Neural cell (in vitro differentiated cells): ENCODE data around the gene PRSS50. TPM values are rescaled to one million over a fixed set of nuclear protein-coding genes. Genes with fewer than 3 reads are reported as not detected.

Source experiments
- H2AFZ ChIP-seq: fragments of 200-600, 300-800 bp; sonication (generic), shearing (Covaris generic); 2 replicates; pipeline ENCODE4 v1.6.0; 2014; ENCODE audit warnings: low read depth, mild to moderate bottlenecking, antibody characterized with exemption, low read length, moderate library complexity
- H3F3A ChIP-seq: fragments of 200-600 bp; shearing (Covaris generic); 2 replicates; pipeline ENCODE4 v1.6.1; 2016; ENCODE audit warnings: mild to moderate bottlenecking, moderate library complexity, mixed read lengths, antibody characterized with exemption, low read length; ENCODE audit not compliant: insufficient read depth, poor library complexity, severe bottlenecking
- H3K27ac ChIP-seq: fragments of 200-600, 300-800 bp; sonication (generic), shearing (Covaris generic); 2 replicates; pipeline ENCODE4 v1.5.1; 2014; ENCODE audit warnings: mild to moderate bottlenecking, low read length, moderate library complexity
- H3K27me3 ChIP-seq: fragments of 300-800, 200-600 bp; sonication (generic), shearing (Covaris generic); 2 replicates; pipeline ENCODE4 v1.6.0; 2014; ENCODE audit warnings: mild to moderate bottlenecking, low read depth, low read length, moderate library complexity; ENCODE audit not compliant: insufficient read depth
- H3K36me3 ChIP-seq: fragments of 300-800, 200-600 bp; sonication (generic), shearing (Covaris generic); 2 replicates; pipeline ENCODE4 v1.5.1; 2014; ENCODE audit warnings: mild to moderate bottlenecking, antibody characterized with exemption, low read length, moderate library complexity; ENCODE audit not compliant: insufficient read depth
- H3K4me2 ChIP-seq: fragments of 300-800, 200-600 bp; sonication (generic), shearing (Covaris generic); 2 replicates; pipeline ENCODE4 v1.6.0; 2014; ENCODE audit warnings: mild to moderate bottlenecking, low read length
- H3K4me3 ChIP-seq: fragments of 300-800, 200-600 bp; sonication (generic), shearing (Covaris generic); 2 replicates; pipeline ENCODE4 v1.5.1; 2014; ENCODE audit warnings: mild to moderate bottlenecking, low read length, moderate library complexity
- H3K79me2 ChIP-seq: fragments of 200-600 bp; shearing (Covaris generic); replicated peaks from 2 replicates; pipeline ENCODE4 v1.6.0; 2014; ENCODE audit warnings: mild to moderate bottlenecking, low read length, moderate library complexity; ENCODE audit not compliant: insufficient read depth
- H3K9ac ChIP-seq: fragments of 300-800, 200-600 bp; sonication (generic), shearing (Covaris generic); 2 replicates; pipeline ENCODE4 v1.6.1; 2016; ENCODE audit warnings: mild to moderate bottlenecking, low read length, mixed read lengths
- H3K9me2 ChIP-seq: fragments of 200-600 bp; shearing (Covaris generic); 2 replicates; pipeline ENCODE4 v1.6.1; 2016; ENCODE audit warnings: mild to moderate bottlenecking, low read length, mixed read lengths; ENCODE audit not compliant: insufficient read depth
- H3K9me3 ChIP-seq: fragments of 200-600, 300-800 bp; sonication (generic), shearing (Covaris generic); 2 replicates; pipeline ENCODE4 v1.6.1; 2016; ENCODE audit warnings: mild to moderate bottlenecking, mixed run types, low read length, moderate library complexity, mixed read lengths
- H4K20me1 ChIP-seq: fragments of 200-600 bp; shearing (Covaris generic); 2 replicates; pipeline ENCODE4 v1.6.1; 2016; ENCODE audit warnings: mild to moderate bottlenecking, mixed run types; ENCODE audit not compliant: insufficient read depth
- CTCF ChIP-seq: fragments of 450-650 bp; IDR thresholded peaks from 2 replicates; pipeline ENCODE4 v1.5.1; 2014; ENCODE audit warnings: antibody characterized with exemption, mild to moderate bottlenecking, moderate library complexity; ENCODE audit not compliant: poor library complexity, severe bottlenecking
- EP300 ChIP-seq: fragments of 450-650 bp; conservative IDR thresholded peaks from 2 replicates; pipeline ENCODE4 v1.6.1; 2014; ENCODE audit warnings: antibody characterized with exemption, mild to moderate bottlenecking, moderate library complexity; ENCODE audit not compliant: poor library complexity, severe bottlenecking
- EZH2 ChIP-seq: fragments of 200-600, 300-800 bp; shearing (Covaris generic), sonication (generic); IDR thresholded peaks from 2 replicates; pipeline ENCODE4 v1.6.1; 2014; ENCODE audit warnings: antibody characterized with exemption, low read length, borderline replicate concordance, mild to moderate bottlenecking; ENCODE audit not compliant: insufficient read depth, poor library complexity, severe bottlenecking
- MXI1 ChIP-seq: fragments of 450-650 bp; conservative IDR thresholded peaks from 2 replicates; pipeline ENCODE4 v1.6.1; 2014; ENCODE audit warnings: antibody characterized with exemption, mild to moderate bottlenecking; ENCODE audit not compliant: poor library complexity, severe bottlenecking
- POLR2AphosphoS5 ChIP-seq: IDR thresholded peaks from 2 replicates; pipeline ENCODE4 v1.6.1; 2012
- RAD21 ChIP-seq: fragments of 450-650 bp; conservative IDR thresholded peaks from 2 replicates; pipeline ENCODE4 v1.6.1; 2014; ENCODE audit warnings: antibody characterized with exemption, mild to moderate bottlenecking, moderate library complexity
- REST ChIP-seq: IDR thresholded peaks from 2 replicates; pipeline ENCODE4 v1.6.1; 2012; ENCODE audit warnings: borderline replicate concordance
- SMC3 ChIP-seq: fragments of 450-650 bp; conservative IDR thresholded peaks from 2 replicates; pipeline ENCODE4 v1.6.1; 2014; ENCODE audit warnings: antibody characterized with exemption, mild to moderate bottlenecking, moderate library complexity; ENCODE audit not compliant: poor library complexity
- TAF1 ChIP-seq: IDR thresholded peaks from 2 replicates; pipeline ENCODE4 v1.6.1; 2012; ENCODE audit warnings: low read depth
- polyA plus RNA-seq: library from polyadenylated mRNA; depleted of rRNA; stranded (reverse); fragments of >200 nt; gene quantifications from 2 replicates; pipeline ENCODE4 v1.2.3, GENCODE V29; 2014

Gene PRSS50
- polyA plus RNA-seq, 1 donor from 2014 or later: not detected

GRCh38 chr3:46730819-46731218, 13.2 kb upstream of the PRSS50 start:
- no peaks in the 10 kb centered on the region for H4K20me1 ChIP-seq
- no peaks in the 10 kb centered on the region for H3F3A ChIP-seq
- H3K36me3 ChIP-seq: no peaks in the 10 kb centered on the region
- no peak overlapping the region for H3K4me2 ChIP-seq
- TF ChIP-seq RAD21: no peak
- H3K9ac ChIP-seq: no peak overlapping the region
- no peaks in the 10 kb centered on the region for H3K79me2 ChIP-seq
- no peak overlapping the region for H2AFZ ChIP-seq
- H3K27ac ChIP-seq: no peak overlapping the region
- no peaks in the 10 kb centered on the region for H3K9me2 ChIP-seq
- no peaks in the 10 kb centered on the region for H3K9me3 ChIP-seq
- no peaks in the 10 kb centered on the region for H3K27me3 ChIP-seq
- no peak overlapping the region for H3K4me3 ChIP-seq

- TF ChIP-seq MXI1: no peak
- no peak for TF ChIP-seq SMC3
- no peak for TF ChIP-seq POLR2AphosphoS5
- TF ChIP-seq REST: no peak
- no peak for TF ChIP-seq CTCF
- no peak for TF ChIP-seq TAF1
- no peak for TF ChIP-seq RAD21
- TF ChIP-seq EP300: no peak
- Histone ChIP-seq H3K9ac (no peak overlapping the region), H3K4me3 (no peak overlapping the region)
Observed at GRCh38 chr3:46729038-46729437, 11.4 kb upstream of the PRSS50 start.

GRCh38 chr3:46725621-46726314, 8.1 kb upstream of the PRSS50 start:
- no peaks in the 10 kb centered on the region for H3K9me3 ChIP-seq
- H3K36me3 ChIP-seq: no peaks in the 10 kb centered on the region
- no peaks in the 10 kb centered on the region for H3F3A ChIP-seq
- no peak overlapping the region for H3K4me3 ChIP-seq
- no peak overlapping the region for H3K27ac ChIP-seq
- no peaks in the 10 kb centered on the region for H3K79me2 ChIP-seq
- no peak overlapping the region for H3K4me2 ChIP-seq
- TF ChIP-seq EZH2 (no peak), POLR2AphosphoS5 (no peak), CTCF (no peak), REST (no peak), MXI1 (no peak)
- no peaks in the 10 kb centered on the region for H3K9me2 ChIP-seq
- H3K27me3 ChIP-seq: no peaks in the 10 kb centered on the region
- no peak overlapping the region for H2AFZ ChIP-seq
- H3K9ac ChIP-seq: no peak overlapping the region
- no peaks in the 10 kb centered on the region for H4K20me1 ChIP-seq

More at GRCh38 chr3:46729038-46729437, 11.4 kb upstream of the PRSS50 start:
- Histone ChIP-seq H3F3A (no peaks in the 10 kb centered on the region), H3K36me3 (no peaks in the 10 kb centered on the region), H4K20me1 (no peaks in the 10 kb centered on the region), H3K79me2 (no peaks in the 10 kb centered on the region), H3K9me2 (no peaks in the 10 kb centered on the region), H3K27ac (no peak overlapping the region), H2AFZ (no peak overlapping the region), H3K9me3 (no peaks in the 10 kb centered on the region), H3K27me3 (no peaks in the 10 kb centered on the region), H3K4me2 (no peak overlapping the region)
